Endothelial cell of umbilical vein (primary cell): Measurements from ENCODE around the gene GRIK1.

Experiments used
- POLR2A ChIP-seq: IDR thresholded peaks from 2 replicates; pipeline ENCODE4 v1.6.1; 2012; ENCODE audit warnings: low read depth, mild to moderate bottlenecking, control low read depth, low read length
- POLR2AphosphoS5 ChIP-seq: IDR thresholded peaks from 2 replicates; pipeline ENCODE4 v1.6.1; 2012; ENCODE audit warnings: low read depth, mild to moderate bottlenecking, control low read depth, low read length, moderate library complexity; ENCODE audit not compliant: insufficient read depth

- no peak for TF ChIP-seq POLR2AphosphoS5
- no peak for TF ChIP-seq POLR2A
Measured at GRCh38 chr21:29637134-29637533, 302.7 kb downstream of the GRIK1 start.
